ENCODE data around the gene ZNF804B.

ZNF804B gene

DNA sequence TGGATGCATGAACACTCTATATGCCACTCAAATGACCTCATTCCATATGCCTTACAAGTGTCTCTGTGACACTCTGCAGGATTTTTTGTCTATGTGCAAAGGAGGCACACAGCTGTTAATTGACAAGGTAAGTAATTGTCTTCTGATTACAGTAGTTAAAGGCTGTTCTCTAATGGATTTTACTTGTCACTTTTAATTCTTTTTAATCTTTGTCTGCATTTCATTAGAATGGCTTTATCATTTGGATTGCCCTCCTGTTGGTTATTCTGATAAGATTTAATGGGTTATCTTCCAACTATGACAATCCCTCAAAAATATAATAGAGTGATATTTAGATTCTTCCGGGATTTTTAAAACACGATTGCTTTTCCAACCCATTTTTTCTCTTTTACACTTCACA lies 326.1 kb downstream of the ZNF804B start:
- Histone ChIP-seq H4K20me1 (ENCODE audit: insufficient read depth) (no peaks in the 10 kb centered on the region), H3K36me3 (ENCODE audit: insufficient read depth) (no peaks in the 10 kb centered on the region), H3K27ac (no peak overlapping the region), H2AFZ (ENCODE audit: low read depth) (no peak overlapping the region), H3K79me2 (ENCODE audit: insufficient read depth, low read depth) (no peaks in the 10 kb centered on the region), H3K4me1 (ENCODE audit: low read depth, poor library complexity, severe bottlenecking) (no peaks in the 10 kb centered on the region), H3K27me3 (ENCODE audit: insufficient read depth, low read depth) (no peaks in the 10 kb centered on the region), H3K9ac (no peak overlapping the region), H3K4me3 (IDR thresholded peaks at IDR 0.05; ENCODE audit: insufficient read depth, low read depth, low read length) (no peak overlapping the region), H3K4me2 (no peak overlapping the region)
- TF ChIP-seq, protein P1, sequence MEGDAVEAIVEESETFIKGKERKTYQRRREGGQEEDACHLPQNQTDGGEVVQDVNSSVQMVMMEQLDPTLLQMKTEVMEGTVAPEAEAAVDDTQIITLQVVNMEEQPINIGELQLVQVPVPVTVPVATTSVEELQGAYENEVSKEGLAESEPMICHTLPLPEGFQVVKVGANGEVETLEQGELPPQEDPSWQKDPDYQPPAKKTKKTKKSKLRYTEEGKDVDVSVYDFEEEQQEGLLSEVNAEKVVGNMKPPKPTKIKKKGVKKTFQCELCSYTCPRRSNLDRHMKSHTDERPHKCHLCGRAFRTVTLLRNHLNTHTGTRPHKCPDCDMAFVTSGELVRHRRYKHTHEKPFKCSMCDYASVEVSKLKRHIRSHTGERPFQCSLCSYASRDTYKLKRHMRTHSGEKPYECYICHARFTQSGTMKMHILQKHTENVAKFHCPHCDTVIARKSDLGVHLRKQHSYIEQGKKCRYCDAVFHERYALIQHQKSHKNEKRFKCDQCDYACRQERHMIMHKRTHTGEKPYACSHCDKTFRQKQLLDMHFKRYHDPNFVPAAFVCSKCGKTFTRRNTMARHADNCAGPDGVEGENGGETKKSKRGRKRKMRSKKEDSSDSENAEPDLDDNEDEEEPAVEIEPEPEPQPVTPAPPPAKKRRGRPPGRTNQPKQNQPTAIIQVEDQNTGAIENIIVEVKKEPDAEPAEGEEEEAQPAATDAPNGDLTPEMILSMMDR (conservative IDR thresholded peaks at IDR 0.05; ENCODE audit: low read depth, low read length) = no peak

DNA sequence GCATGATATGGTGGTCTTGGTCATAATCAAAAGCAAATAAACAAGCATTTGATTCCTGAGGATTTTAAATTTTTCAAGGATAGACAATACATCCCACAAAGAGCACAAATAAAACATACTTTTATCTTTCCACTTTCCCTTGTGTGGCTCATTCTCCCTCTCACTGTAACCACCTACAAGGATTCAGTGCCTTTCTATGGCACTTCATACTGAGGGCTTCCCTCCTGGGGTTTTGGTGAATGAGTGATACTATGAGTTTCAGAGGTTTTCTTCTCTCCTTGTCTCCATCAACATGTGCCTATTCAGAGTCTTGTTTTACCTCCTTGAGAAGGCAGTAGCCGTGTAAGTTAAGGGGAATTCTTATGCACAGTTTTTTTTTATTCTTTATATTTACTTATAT lies 332.1 kb downstream of the ZNF804B start:
- H3K4me3 ChIP-seq (IDR thresholded peaks at IDR 0.05; ENCODE audit: insufficient read depth, low read depth, low read length) = no peak overlapping the region
- H3K36me3 ChIP-seq (ENCODE audit: insufficient read depth) = no peaks in the 10 kb centered on the region
- H3K4me1 ChIP-seq (ENCODE audit: low read depth, poor library complexity, severe bottlenecking) = no peaks in the 10 kb centered on the region
- no peaks in the 10 kb centered on the region for H3K27me3 ChIP-seq (ENCODE audit: insufficient read depth, low read depth)
- no peak overlapping the region for H3K4me2 ChIP-seq
- TF ChIP-seq, protein P1 (conservative IDR thresholded peaks at IDR 0.05; ENCODE audit: low read depth, low read length) = no peak
- no peaks in the 10 kb centered on the region for H3K79me2 ChIP-seq (ENCODE audit: insufficient read depth, low read depth)
- H2AFZ ChIP-seq (ENCODE audit: low read depth) = no peak overlapping the region
- H4K20me1 ChIP-seq (ENCODE audit: insufficient read depth) = no peaks in the 10 kb centered on the region
- H3K9ac ChIP-seq = no peak overlapping the region
- H3K27ac ChIP-seq = no peak overlapping the region

DNA sequence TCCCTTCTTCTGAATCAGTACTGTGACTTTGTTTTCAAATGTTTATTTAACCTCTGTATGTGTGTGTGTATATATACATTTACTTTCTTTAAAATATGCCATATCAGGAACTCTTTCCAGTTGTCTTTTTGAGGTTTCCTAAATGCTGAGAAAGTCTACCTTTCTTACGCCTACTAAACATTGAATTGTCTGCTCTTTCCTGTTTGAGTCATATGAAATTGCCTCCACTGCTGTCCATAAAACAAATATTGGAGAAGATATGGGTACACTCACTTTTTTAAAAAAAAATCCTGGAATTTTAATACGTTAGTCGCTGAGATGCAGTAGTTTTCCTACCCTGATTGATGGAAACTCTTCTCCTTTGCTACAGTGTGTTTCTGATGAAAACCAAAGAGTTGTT lies 334.8 kb downstream of the ZNF804B start:
- Histone ChIP-seq H3K27me3 (ENCODE audit: insufficient read depth, low read depth) (no peaks in the 10 kb centered on the region), H3K4me3 (IDR thresholded peaks at IDR 0.05; ENCODE audit: insufficient read depth, low read depth, low read length) (no peak overlapping the region), H3K79me2 (ENCODE audit: insufficient read depth, low read depth) (no peaks in the 10 kb centered on the region), H3K36me3 (ENCODE audit: insufficient read depth) (no peaks in the 10 kb centered on the region), H3K4me1 (ENCODE audit: low read depth, poor library complexity, severe bottlenecking) (no peaks in the 10 kb centered on the region), H3K9ac (no peak overlapping the region), H2AFZ (ENCODE audit: low read depth) (no peak overlapping the region), H4K20me1 (ENCODE audit: insufficient read depth) (no peaks in the 10 kb centered on the region), H3K4me2 (no peak overlapping the region), H3K27ac (no peak overlapping the region)
- TF ChIP-seq, protein P1 (conservative IDR thresholded peaks at IDR 0.05; ENCODE audit: low read depth, low read length) = no peak

DNA sequence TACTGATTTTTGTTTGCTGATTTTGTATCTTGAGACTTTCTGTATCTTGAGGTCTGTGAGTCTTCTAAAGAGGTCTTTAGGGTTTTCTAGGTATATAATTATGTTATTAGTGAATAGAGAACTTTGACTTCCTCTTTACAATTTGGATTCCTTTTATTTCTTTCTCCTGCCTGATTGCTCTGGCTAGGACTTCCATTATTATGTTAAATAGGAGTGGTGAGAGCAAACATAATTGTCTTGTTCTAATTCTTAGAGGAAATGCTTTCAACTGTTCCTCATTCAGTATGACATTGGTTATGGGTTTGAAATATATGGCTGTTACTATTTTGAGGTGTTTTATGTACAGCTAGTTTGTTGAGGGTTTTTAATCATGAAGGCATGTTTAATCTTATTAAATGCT lies 344.1 kb downstream of the ZNF804B start:
- no peak overlapping the region for H3K4me2 ChIP-seq

More for the DNA sequence above, 344.1 kb downstream of the ZNF804B start:
- H3K79me2 ChIP-seq (ENCODE audit: insufficient read depth, low read depth) = no peaks in the 10 kb centered on the region
- no peaks in the 10 kb centered on the region for H4K20me1 ChIP-seq (ENCODE audit: insufficient read depth)
- H3K36me3 ChIP-seq (ENCODE audit: insufficient read depth) = no peaks in the 10 kb centered on the region
- TF ChIP-seq, protein P1 (conservative IDR thresholded peaks at IDR 0.05; ENCODE audit: low read depth, low read length) = no peak
- H3K4me1 ChIP-seq (ENCODE audit: low read depth, poor library complexity, severe bottlenecking) = no peaks in the 10 kb centered on the region
- no peak overlapping the region for H2AFZ ChIP-seq (ENCODE audit: low read depth)
- no peak overlapping the region for H3K4me3 ChIP-seq (IDR thresholded peaks at IDR 0.05; ENCODE audit: insufficient read depth, low read depth, low read length)
- no peaks in the 10 kb centered on the region for H3K27me3 ChIP-seq (ENCODE audit: insufficient read depth, low read depth)
- H3K9ac ChIP-seq = no peak overlapping the region
- H3K27ac ChIP-seq = no peak overlapping the region
